NT2/D1 (cell line): Measurements from ENCODE around the gene CGNL1.

Experiments
- SUZ12 ChIP-seq: IDR thresholded peaks from 2 replicates; pipeline ENCODE4 v1.6.1; 2011; ENCODE audit not compliant: insufficient read length, insufficient read depth; ENCODE audit errors: extremely low read depth
- YY1 ChIP-seq: IDR thresholded peaks from 2 replicates; pipeline ENCODE4 v1.6.1; 2011; ENCODE audit not compliant: insufficient read length, insufficient read depth
- ZNF274 ChIP-seq: IDR thresholded peaks from 2 replicates; pipeline ENCODE4 v1.6.1; 2011; ENCODE audit warnings: mild to moderate bottlenecking, low read depth, low read length

- no peak for TF ChIP-seq YY1
- no peak for TF ChIP-seq SUZ12
- no peak for TF ChIP-seq ZNF274
Measured at GRCh38 chr15:57502116-57502515, 125.8 kb downstream of the CGNL1 start.
